Gastroesophageal sphincter (tissue), 3 donors: Measurements from ENCODE around the gene GPR156.

Experiments
- EP300 ChIP-seq: sonication (generic); formaldehyde crosslinking; IDR thresholded peaks from one replicate; pipeline ENCODE4 v1.6.1; 2017; ENCODE audit warnings: antibody characterized with exemption, mild to moderate bottlenecking
- POLR2A ChIP-seq, 2 donors: fragments of 450-650 bp; IDR thresholded peaks; one replicate each; pipeline ENCODE4 v1.6.1; 2017; ENCODE audit warnings: antibody characterized with exemption in 2 of 2, mild to moderate bottlenecking in 2 of 2, moderate library complexity in 1 of 2
- POLR2AphosphoS5 ChIP-seq: sonication (generic); formaldehyde crosslinking; IDR thresholded peaks from one replicate; pipeline ENCODE4 v1.6.1; 2017; ENCODE audit warnings: antibody characterized with exemption
- TF ChIP-seq, protein P1 (sequence below), 4 experiments: fragments of 200-600 bp in 2 of 4; fragments of 450-650 bp in 2 of 4; sonication (generic) in 1 of 4; IDR thresholded peaks; one replicate each; pipeline ENCODE4 v1.5.1; 2017 to 2019; ENCODE audit warnings: antibody characterized with exemption in 4 of 4, mild to moderate bottlenecking in 2 of 4, moderate library complexity in 2 of 4

DNA sequence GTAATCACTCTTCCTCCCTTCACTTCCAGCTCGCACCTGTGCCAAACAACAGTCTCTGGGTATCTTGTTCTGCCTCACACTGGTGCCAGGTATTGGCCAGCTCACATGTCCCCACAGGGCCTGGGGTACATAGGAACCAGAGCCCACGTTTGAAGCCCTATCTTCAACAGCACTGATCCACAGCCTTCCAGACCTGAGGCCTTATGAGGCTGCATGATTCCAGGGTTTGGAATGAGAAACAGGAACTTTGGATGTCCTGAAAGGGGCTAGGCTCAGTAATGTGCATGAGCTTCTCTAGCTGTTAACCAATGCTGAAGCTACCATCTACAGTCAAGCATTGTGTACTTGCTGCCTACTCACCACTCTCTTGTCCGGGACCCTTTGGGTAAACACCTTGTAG is 92.4 kb downstream of the GPR156 start:
- TF ChIP-seq, protein P1, sequence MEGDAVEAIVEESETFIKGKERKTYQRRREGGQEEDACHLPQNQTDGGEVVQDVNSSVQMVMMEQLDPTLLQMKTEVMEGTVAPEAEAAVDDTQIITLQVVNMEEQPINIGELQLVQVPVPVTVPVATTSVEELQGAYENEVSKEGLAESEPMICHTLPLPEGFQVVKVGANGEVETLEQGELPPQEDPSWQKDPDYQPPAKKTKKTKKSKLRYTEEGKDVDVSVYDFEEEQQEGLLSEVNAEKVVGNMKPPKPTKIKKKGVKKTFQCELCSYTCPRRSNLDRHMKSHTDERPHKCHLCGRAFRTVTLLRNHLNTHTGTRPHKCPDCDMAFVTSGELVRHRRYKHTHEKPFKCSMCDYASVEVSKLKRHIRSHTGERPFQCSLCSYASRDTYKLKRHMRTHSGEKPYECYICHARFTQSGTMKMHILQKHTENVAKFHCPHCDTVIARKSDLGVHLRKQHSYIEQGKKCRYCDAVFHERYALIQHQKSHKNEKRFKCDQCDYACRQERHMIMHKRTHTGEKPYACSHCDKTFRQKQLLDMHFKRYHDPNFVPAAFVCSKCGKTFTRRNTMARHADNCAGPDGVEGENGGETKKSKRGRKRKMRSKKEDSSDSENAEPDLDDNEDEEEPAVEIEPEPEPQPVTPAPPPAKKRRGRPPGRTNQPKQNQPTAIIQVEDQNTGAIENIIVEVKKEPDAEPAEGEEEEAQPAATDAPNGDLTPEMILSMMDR (IDR thresholded peaks at IDR 0.05): no peak
- TF ChIP-seq POLR2AphosphoS5: no peak
- TF ChIP-seq POLR2A (IDR thresholded peaks at IDR 0.05): no peak
- no peak for TF ChIP-seq EP300
